ENCODE measurements around the gene TTC28. TPM values are rescaled to one million over a fixed set of nuclear protein-coding genes. Genes with fewer than 3 reads are reported as not detected.

TTC28 gene
- total and polyA plus RNA-seq, 11 donors, result 5.1 to 34.9 (median 21.8) TPM

- H3K9me3 ChIP-seq, result no peaks in the 10 kb centered on the region
- no peak overlapping the region for H3K4me3 ChIP-seq
- 97 to 99% (median 98%) methylated on average over 3 of the region's 3 CpGs for WGBS, 4 donors
- no peaks in the 10 kb centered on the region for H3K36me3 ChIP-seq
- ATAC-seq (no peak), DNase-seq (no peak)
- intact Hi-C loops (cut with DNase I), result no loop called here
- no peaks in the 10 kb centered on the region for H3K27me3 ChIP-seq
- H3K4me1 ChIP-seq, result peaks cover 0 to 7% (median 2%) of the 10 kb centered on the region in 12 donors
- no peak overlapping the region for H3K27ac ChIP-seq
- no peak for TF ChIP-seq CTCF (IDR thresholded peaks at IDR 0.05)
- no peak for TF ChIP-seq POLR2A (IDR thresholded peaks at IDR 0.05)
Measured at GRCh38 chr22:28716686-28717085, 37.0 kb upstream of the TTC28 start.

- H3K9me3 ChIP-seq, result no peaks in the 10 kb centered on the region
- 95 to 99% (median 98%) methylated on average over 7 of the region's 7 CpGs for WGBS, 4 donors
- no peak for DNase-seq
- no peaks in the 10 kb centered on the region for H3K36me3 ChIP-seq
- TF ChIP-seq CTCF (IDR thresholded peaks at IDR 0.05) (no peak), POLR2A (IDR thresholded peaks at IDR 0.05) (no peak)
- H3K27ac ChIP-seq, result no peak overlapping the region
- ATAC-seq, result no peak
- no peak overlapping the region for H3K4me3 ChIP-seq
- no peaks in the 10 kb centered on the region for H3K27me3 ChIP-seq
- H3K4me1 ChIP-seq, result peaks cover 0 to 17% (median 8%) of the 10 kb centered on the region in 12 donors
- intact Hi-C loops (cut with DNase I), result no loop called here
Measured at GRCh38 chr22:28715611-28716010, 36.0 kb upstream of the TTC28 start.

GRCh38 chr22:28714043-28714628 is 34.5 kb upstream of the TTC28 start:
- DNase-seq, result no peak
- no peaks in the 10 kb centered on the region for H3K27me3 ChIP-seq
- H3K4me1 ChIP-seq, result peaks cover 0 to 27% (median 10%) of the 10 kb centered on the region in 12 donors
- no peak overlapping the region for H3K27ac ChIP-seq
- no peaks in the 10 kb centered on the region for H3K36me3 ChIP-seq
- TF ChIP-seq CTCF (IDR thresholded peaks at IDR 0.05) (no peak), POLR2A (IDR thresholded peaks at IDR 0.05) (no peak)
- intact Hi-C loops (cut with DNase I), result no loop called here
- WGBS, 4 donors, result 91 to 95% (median 95%) methylated on average over 2 of the region's 2 CpGs
- ATAC-seq, result no peak
- no peaks in the 10 kb centered on the region for H3K9me3 ChIP-seq
- H3K4me3 ChIP-seq, result no peak overlapping the region

GRCh38 chr22:28711820-28712777 is 32.5 kb upstream of the TTC28 start:
- WGBS, 4 donors, result 65 to 76% (median 67%) methylated on average over 6 of the region's 6 CpGs
- DNase-seq, result no peak
- Histone ChIP-seq H3K9me3 (no peaks in the 10 kb centered on the region), H3K27me3 (no peaks in the 10 kb centered on the region), H3K36me3 (no peaks in the 10 kb centered on the region), H3K4me1 (peaks cover 0 to 27% (median 10%) of the 10 kb centered on the region in 12 donors), H3K4me3 (peak overlapping the region in 6 of 12 donors; percentile 2 to 31 (median 5)), H3K27ac (peak overlapping the region; percentile 0 to 81 (median 58))
- ATAC-seq, result peak in 3 of 4 donors; percentile 72 to 92 (median 84)
- intact Hi-C loops (cut with DNase I), result no loop called here
- TF ChIP-seq POLR2A (IDR thresholded peaks at IDR 0.05) (no peak), CTCF (IDR thresholded peaks at IDR 0.05) (no peak)

Measured in heart left ventricle (tissue), 16 donors.